IPS-11a (cell line): ENCODE data around the gene CYP4B1.
"Not testable (repeated sequence)": the region's sequence is repeated elsewhere in the genome, so short reads cannot be mapped to it uniquely, and the experiment has no call there.

Experiments used
- H3K4me3 ChIP-seq: one replicate; pipeline ENCODE4 v1.5.1; 2013; ENCODE audit warnings: low read depth, low read length, control low read depth

The CYP4B1 gene

DNA sequence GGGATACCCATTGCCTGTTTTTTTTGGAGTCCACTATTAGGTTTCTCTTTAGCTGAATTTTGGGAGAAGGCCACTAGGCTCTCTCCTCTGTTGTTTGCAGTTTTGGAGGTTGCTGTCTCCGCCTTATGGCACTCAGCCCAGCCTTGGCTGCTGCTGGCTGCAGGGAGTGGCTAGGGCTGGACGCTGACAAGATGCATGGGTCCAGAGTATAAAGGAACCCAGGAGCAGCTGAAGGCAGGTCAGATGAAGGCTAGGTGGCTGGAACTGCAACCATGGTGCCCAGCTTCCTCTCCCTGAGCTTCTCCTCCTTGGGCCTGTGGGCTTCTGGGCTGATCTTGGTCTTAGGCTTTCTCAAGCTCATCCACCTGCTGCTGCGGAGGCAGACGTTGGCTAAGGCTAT lies at the start of gene CYP4B1:
Gene CYP4B1 (plus strand): TSS at position 237 of the 400 bp plus-strand sequence. CDS start 36 bp downstream, at position 273.
- H3K4me3 ChIP-seq = no peak within 1 kb of the TSS

DNA sequence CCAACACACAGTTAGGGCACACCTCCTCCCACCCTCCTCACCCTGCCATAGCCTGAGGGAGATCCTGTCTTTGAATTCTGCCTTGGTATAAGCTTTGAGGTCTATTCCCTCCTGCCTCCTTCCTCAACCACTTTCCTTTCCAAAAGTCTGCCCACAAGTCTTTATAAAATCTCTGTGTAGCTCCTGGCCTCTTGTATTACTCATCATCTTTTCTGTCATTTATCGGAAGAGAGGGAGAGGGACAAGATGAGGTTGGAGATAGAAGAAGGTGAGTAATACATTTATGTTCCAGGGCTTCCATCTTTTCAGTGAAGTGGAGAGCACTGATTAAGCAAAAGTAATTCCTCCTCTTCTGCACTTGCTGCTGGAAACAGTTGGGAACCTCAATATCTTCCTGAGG lies 49.4 kb upstream of the CYP4B1 start:
- H3K4me3 ChIP-seq = no peak overlapping the region

DNA sequence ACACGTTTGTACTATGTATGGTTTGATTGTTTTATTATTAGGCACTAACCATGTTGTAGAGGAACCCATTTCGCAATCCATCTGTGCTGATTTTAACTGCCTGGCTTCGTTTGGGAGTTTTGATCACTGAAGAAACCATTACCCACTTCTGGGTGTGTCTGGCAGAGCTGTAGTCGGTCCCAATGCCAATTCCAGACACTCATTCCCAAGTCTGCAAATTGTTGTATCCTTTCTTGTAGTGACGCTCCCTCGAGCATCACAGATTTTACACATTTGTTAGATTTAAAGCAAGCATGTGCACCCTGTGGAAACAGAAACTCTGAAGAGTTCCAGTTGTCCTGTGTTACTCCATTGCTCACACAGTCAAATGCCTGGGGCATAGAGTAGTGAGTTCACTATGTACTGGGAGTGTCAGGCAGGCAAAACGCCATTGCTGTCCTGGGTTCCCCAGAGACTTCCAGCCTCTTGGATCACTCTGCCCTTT lies 48.9 kb upstream of the CYP4B1 start:
- no peak overlapping the region for H3K4me3 ChIP-seq

DNA sequence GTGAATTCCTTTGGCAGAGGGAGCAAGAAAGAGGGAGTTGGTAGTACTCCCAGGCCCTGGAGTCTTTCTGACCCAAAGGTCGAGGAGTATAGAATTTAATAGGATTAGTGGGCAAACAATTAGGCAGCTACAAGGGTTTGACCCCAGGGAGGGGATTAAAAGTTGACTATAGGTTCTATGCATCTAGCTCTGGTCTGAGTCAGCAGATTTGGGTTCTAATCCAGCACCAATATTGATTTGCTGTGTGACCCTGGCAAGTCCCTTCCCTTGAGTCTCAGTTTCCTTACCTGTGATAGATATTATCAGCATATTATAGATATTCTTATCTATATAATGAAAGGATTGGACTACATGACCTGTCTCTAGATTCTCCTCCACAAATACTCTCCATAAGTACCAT lies 44.9 kb upstream of the CYP4B1 start:
- H3K4me3 ChIP-seq = no peak overlapping the region

DNA sequence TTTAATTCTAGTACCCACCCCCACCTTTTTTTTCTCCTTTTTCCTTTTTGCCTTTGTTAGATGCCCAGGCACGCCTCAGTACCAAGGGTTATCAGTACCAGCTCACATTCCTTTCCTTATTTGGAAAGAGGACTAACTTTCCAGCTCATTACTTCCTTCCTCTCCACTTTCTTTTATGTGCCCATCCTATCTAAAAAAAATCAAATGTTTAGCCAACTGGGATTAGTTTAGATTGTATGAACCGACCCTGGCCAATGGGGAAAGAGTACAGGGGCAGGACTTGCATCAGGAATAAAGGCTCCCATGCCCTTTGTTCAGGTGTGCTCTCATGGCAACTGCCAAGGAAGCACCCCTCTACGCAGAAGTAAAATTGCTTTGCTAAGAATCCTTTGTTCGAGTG lies 44.1 kb upstream of the CYP4B1 start:
- not testable (repeated sequence) for H3K4me3 ChIP-seq

DNA sequence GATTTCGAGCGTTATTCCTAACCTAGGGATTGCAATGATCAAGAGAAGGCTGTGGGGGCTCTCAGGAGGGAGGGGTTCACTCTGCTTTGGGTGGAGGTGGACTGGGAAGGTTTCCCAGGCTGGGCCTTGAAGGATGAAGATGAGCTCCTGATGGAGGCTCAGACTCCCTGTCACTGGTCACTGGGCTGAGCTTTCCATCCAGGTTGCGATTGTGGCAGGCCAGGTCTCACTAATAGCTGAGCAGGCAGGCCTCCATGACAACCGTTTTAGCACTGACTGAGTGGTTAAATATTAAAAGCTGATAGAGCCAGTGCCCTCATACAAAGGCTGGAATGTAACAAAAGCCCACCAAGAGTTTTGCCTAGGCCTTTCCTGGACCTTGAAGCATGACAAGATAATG lies 43.7 kb upstream of the CYP4B1 start:
- H3K4me3 ChIP-seq = no peak overlapping the region

DNA sequence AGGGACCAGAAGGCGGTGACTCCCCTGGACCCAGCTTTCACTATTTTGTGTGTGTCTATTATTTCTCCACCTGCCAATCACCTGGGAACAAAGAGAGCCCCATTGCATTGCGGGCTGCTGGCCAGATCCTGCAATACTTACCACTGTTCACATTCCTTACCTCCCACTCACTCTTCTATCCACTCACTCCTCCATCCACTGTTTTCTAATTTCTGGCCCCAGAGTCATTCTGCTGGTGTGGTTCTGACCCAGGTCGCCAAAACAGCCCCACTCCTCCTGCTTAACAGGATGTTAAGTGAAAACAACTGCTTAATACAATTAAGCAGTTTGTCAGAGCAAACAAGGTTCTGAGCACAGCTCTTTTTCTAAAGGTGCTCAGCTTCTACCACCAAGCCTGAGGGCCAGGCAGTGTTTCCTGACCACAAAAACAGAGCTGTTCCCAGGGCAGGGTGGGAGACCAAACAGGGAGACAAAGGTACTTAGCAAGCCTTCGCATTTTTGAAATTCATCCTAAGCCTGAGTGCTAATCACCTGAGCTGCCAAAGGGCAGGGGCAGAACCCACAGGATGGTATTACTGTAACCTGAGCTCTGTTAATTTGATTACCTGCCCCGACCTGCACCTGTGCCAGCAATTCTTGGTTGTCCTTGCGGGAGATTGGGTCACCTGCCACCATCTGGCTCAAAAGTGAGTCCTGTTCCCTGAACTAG lies 41.4 kb upstream of the CYP4B1 start:
- no peak overlapping the region for H3K4me3 ChIP-seq

DNA sequence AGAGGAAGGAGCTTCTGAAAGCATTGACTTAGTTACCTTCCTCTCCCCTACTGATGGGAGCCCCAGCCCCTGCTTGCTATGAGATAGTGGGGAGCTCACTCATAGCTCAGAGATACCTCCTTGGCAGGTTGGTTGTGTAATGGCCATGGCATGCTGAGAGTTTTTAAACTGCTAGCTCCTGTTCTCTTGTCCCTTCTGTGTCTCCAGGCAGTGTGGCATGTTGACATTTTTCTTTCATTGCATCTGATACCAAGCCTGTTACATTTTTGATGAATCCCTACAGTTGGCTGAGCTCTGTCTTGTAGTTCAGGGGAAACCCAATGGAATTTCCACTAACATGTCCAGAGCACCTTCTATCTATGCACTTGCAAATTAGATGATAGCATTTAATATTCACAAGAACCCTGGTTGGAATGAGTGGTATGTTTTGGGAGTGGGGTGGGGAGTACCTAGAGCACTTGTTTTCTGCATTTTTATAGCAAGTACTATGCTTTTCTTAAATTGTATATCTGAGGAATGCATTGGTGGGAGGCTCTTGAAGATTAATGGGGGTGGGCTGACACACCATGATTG lies 40.8 kb upstream of the CYP4B1 start:
- H3K4me3 ChIP-seq = no peak overlapping the region

DNA sequence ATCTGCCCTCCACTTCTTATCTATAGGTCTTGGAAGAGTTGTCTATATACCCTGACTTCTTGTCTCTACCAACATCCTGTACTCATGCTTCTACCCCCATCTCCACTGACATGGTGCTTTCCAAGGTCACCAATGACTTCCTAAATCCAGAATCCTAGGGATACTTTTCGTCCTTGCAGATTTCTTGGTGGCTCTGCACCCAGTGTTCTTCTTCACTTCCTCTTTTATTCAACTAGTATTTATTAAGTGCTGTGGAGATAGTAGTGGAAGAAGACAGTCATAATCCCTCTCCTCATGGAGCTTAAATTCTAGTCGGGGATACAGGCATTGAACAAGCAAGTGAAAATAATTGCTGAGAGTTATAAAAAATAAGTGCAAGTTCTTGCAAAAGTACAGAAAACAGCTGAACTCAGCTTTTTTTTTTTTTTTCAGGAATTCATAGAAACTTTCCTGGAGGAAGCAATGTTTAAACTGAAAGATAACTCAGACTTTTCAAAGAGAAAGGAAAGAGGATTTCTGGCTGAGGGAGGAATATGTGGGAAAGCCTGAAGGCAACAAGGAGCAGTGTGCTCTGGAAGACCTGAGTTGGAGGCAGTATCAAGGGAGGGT lies 38.2 kb upstream of the CYP4B1 start:
- H3K4me3 ChIP-seq = no peak overlapping the region

DNA sequence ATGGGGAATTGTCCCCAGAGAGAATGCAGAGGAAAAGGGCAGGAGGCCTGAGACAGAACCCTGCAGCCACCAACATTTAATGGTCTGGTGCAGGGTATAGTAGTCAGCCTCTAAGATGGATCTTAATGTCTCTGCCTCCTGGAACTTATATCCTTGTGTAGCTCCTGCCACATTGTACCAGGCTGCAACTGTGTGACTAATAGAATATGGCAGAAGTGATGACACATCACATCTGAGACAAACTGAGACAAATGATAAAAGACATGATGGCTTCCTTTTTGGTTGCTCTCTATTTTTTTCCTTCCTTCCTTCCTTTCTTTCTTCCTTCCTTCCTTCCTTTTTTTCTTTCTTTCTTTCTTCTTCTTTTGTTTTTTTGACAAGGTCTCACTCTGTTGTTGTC lies 37.1 kb upstream of the CYP4B1 start:
- H3K4me3 ChIP-seq = no peak overlapping the region

DNA sequence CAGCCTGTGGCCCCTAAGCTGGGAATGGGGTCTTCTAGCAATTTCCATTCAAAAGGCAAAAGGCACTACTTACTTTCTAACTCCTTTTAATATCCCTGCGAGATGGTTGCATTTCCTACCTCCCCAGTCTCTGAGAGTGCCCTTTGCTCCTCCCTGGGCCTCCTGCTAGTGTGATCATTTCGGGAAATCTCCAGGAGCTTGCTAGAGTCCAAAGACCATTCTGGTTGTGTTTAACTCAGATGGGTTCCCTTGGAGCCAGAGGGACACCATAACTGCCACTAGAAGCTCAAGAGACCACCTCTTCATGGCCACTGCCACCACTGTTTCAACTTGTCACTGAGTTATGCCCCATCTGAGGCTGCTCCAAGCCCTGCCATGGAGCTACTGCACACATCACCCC lies 34.4 kb upstream of the CYP4B1 start:
- H3K4me3 ChIP-seq = no peak overlapping the region

DNA sequence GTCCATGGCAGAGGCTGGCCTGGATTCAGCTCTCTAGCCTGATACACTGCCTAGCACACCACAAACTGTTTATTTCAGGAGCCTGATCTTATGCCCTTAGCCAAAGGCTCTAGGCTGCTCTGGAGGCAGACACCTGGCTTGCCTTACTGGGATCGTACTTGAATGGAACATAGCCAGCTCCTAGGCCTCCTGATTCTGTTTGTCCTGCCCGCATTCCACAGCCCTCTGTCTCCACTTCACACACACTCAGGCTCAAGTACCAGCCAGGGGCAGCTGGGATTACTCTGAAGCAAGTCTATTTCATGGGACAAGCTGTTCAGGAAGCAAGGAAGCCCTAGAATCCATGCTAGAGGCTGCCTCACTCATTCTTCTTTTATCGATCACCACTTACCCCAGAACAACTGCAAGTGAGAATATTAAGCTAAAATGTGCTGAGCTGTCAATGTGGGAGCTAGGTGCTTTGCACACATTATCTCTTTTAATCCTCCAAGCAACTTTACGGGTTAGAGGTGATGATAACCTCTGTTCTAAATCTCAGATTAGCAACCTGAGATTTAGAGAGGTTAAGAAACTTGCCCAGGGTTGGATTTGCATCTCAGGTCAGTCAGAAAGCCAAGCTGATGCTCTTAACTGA lies 31.1 kb upstream of the CYP4B1 start:
- no peak overlapping the region for H3K4me3 ChIP-seq

DNA sequence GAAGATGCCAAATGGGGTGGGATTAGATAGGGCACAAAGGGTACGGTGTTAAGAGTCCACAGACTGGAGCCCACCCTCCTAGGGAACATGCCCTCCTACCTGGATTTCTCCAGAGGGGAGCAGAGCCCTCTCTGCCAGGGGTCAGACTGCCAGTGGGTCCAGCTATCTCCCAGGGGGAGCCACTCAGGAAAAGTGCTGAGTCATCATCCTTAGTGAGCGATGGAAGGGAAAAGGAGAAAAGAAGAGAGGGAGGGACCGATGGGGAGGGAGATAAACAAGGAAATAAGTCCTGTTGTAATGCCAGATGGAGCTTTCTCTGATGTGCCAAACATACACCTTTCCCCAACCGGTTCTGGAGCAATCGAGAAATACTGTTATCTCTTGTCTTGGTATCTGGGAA lies 30.4 kb upstream of the CYP4B1 start:
- H3K4me3 ChIP-seq = no peak overlapping the region

DNA sequence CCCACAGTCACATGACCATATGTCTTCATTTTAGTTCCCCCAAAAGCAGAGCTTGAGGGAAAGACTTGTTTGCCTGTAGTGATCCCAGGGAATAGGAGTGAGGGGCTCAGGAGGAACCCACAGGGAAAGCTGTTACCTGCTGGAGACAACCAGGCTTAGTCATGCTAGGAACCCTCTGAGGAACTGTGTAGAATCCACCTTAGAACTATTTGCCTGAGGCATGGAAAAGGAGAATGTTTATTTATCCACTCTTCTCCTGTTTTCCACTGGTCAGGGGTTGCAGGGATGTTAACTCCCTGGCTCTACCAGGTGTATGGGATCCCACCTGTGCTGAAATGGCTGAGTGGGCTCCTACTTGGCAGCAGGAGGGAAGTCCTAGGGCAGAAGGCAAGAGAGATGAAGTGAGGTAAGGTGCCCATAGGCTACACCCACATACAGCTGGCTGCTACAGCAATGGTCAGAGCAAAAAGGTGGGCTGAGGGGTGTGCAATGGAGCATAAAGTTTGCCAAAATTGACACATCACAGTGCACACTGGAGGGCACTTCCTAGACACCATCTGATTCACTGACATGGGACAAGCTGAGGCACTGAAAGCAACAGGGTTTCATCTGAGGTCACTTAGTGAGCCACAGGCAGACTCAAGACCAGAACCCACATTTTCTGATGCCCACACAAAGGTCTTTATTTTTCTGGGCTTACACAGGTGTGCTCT lies 29.7 kb upstream of the CYP4B1 start:
- H3K4me3 ChIP-seq = no peak overlapping the region

DNA sequence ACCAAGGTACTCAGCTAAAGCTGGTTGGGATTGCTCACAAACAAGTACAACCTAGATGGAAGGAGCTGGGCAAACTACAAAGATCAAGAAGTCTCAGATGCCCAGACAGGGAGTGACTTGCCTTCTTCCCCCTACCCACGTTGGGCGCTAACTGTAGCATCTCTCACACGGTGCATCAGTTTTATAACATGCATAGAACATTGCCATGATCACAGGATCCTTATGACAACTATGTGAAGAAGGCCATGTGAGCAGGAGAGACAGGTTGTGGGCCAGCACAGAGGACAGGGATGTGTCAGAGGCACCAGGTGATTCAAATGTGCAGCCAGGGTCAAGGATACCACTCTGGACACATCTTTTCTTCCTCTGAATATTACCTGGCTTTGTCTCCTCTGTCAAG lies 28.3 kb upstream of the CYP4B1 start:
- no peak overlapping the region for H3K4me3 ChIP-seq

DNA sequence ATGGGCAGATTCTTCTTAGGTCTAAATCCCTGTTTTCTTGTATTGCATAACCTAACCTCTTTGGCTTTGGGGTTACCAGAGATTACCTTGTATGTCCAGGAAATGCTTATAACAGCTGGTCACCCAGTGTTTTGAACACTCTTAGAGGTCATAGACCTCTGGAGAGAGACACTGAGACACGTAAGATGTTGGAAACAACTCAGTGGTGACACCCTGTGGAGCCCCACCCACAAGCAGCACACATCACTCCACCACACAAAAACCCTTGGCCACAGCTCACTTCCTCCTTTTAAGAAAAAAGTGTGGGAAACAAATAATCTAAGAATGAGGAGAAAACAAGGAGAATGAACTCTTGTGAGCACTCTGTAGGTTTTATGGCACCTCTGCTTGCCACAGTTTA lies 26.3 kb upstream of the CYP4B1 start:
- H3K4me3 ChIP-seq = no peak overlapping the region

DNA sequence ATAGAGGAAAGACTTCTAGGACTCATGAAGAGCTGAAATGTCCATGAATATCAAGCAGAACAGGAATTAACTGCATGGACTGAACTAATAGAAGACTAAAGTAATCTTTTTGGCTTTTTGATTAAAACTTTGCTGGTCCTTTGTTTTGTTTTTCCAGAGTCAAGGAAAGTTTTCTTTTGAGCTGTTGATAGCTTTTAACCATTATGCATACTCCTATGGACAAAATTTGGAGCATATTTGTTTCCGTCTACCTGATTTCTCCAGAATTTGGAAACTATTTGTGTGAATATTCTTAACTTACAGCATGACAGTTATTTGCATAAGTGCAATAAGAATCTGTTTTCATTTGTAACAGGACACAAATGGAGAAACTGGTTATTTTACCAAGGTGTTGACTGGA lies 24.5 kb upstream of the CYP4B1 start:
- no peak overlapping the region for H3K4me3 ChIP-seq

DNA sequence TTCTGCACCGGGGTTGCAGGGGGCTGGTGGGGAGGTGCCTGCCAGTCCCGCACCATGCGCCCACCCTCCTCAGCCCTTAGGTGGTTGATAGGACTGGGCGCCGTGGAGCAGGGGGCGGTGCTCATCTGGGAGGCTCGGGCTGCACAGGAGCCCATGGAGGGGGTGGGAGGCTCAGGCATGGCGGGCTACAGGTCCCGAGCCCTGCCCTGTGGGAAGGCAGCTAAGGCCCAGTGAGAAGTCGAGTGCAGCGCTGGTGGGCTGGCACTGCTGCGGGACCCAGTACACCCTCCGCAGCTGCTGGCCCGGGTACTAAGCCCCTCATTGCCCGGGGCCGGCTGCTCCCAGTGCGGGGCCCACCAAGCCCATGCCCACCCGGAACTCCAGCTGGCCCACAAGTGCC lies 20.4 kb upstream of the CYP4B1 start:
- H3K4me3 ChIP-seq = not testable (repeated sequence)

DNA sequence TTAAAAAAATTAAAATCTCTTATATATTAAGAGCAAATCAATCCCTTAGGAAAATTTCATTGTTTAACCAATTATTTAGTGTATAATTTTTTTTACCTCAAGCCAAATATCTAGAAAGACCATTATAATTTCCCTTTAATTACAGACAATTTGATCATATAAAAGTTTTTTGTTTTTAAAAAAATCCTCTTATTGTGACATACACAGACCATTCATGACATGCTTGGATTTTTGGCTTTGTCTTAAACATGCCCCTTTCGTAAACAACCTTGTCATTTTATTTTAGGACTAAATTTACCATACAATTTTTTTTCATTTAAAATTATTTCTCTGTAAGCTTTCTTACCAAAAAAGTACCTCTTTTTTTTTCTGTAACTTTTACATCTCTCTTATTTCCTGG lies 14.2 kb upstream of the CYP4B1 start:
- H3K4me3 ChIP-seq = no peak overlapping the region

DNA sequence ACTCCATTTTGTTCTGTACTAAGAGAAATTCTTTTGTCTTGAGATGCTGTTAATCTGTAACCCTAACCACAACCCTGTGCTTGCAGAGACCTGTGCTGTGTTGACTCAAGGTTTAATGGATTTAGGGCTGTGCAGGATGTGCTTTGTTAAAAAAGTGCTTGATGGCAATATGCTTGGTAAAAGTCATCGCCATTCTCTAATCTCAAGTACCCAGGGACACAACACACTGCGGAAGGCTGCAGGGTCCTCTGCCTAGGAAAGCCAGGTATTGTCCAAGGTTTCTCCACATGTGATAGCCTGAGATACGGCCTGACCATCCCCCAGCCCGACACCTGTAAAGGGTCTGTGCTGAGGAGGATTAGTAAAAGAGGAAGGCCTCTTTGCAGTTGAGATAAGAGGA lies 10.2 kb upstream of the CYP4B1 start:
- H3K4me3 ChIP-seq = not testable (repeated sequence)

DNA sequence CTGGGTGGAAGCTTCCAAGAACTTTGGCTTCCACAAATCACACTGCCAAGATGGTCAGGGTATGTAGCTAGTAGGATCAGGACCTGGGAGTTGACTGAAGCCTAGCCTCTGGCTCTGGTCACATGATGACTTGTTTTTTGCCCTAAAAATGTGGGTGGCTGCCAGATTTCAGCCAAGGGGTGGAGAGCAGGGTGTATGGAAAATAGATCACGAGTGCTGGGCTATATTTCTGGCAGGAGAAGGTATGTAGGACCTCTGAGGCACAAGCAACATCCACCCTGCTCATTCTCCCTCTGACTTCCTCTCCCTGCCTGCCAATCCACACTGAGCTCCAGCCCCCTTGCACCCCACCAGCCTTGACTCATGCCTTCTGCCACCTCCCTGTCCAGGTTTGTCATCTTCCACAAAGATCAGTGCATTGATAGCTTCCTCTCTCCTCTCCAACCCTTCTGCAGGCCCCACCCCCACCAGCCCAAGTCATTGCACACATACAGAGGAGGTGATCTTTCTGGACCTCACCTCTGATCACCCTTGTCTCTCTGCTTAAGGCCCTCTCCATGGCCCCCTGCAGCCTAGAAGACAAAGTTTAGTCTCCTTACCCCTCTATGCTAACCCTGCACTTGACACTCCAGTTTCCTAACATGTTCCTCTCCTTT lies 8.3 kb upstream of the CYP4B1 start:
- H3K4me3 ChIP-seq = no peak overlapping the region
